Fibroblast of lung (primary cell): ENCODE data around the gene DRICH1.
"Not testable (repeated sequence)": the region's sequence is repeated elsewhere in the genome, so short reads cannot be mapped to it uniquely, and the experiment has no call there.

Experiments used
- CTCF ChIP-seq, 2 donors: IDR thresholded peaks in 1 of 2; conservative IDR thresholded peaks in 1 of 2; 1 replicate in 1 of 2; 2 replicates in 1 of 2; pipeline ENCODE4 v1.5.1; 2011 to 2012; ENCODE audit warnings: low read length in 2 of 2, control low read depth in 1 of 2, inconsistent platforms in 1 of 2, low read depth in 1 of 2, mild to moderate bottlenecking in 1 of 2
- EZH2 ChIP-seq: IDR thresholded peaks from 2 replicates; pipeline ENCODE4 v1.5.1; 2012; ENCODE audit warnings: low read length, control low read depth, mild to moderate bottlenecking; ENCODE audit errors: missing control alignments

- not testable (repeated sequence) for TF ChIP-seq EZH2; CTCF (conservative IDR thresholded peaks at IDR 0.05 in 1 of 2, IDR thresholded peaks at IDR 0.05 in 1 of 2; ENCODE audit: low read depth in 1 of 2, low read length in 2 of 2)
These were observed 36.2 kb downstream of the DRICH1 start for GRCh38 chr22:23595904-23596303.
